Measurements from ENCODE around the gene EREG.
"Not testable (repeated sequence)": the region's sequence is repeated elsewhere in the genome, so short reads cannot be mapped to it uniquely, and the experiment has no call there.

The EREG gene, protein sequence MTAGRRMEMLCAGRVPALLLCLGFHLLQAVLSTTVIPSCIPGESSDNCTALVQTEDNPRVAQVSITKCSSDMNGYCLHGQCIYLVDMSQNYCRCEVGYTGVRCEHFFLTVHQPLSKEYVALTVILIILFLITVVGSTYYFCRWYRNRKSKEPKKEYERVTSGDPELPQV

DNA sequence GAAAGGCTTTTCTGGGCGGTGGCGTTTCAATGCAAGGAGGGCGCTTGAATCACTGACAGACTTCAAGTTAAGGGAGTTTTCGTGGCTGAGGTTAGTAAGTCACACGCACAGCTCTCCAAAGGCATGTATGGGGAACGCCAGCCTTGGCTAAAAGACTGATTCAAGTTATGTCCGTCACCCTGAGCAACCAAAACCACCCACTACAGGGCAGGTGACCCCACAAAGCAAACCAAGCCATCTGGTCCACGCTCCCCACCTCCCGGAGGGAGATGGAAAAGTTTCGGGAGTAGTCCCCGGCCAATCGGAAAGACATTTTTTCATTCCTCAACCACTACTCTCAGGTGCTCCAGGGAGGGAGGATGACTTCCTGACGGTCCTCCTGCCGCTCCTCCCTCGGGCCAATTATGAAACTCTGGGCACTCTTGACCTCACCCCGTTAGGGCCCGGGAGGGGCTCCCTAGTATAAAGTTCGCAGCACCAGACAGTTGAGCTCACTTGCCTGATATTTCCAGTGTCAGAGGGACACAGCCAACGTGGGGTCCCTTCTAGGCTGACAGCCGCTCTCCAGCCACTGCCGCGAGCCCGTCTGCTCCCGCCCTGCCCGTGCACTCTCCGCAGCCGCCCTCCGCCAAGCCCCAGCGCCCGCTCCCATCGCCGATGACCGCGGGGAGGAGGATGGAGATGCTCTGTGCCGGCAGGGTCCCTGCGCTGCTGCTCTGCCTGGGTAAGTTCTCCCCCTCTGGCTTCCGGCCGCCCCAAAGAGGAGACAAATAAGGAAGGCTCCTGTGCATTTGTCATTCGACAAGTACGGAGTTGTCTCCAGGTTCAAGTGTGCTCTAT lies at the start of gene EREG:
Gene EREG, plus strand, starts transcription at position 494 of the 840 bp plus-strand sequence. Its CDS starts 164 bp downstream, at position 658.
- no peak for DNase-seq

DNA sequence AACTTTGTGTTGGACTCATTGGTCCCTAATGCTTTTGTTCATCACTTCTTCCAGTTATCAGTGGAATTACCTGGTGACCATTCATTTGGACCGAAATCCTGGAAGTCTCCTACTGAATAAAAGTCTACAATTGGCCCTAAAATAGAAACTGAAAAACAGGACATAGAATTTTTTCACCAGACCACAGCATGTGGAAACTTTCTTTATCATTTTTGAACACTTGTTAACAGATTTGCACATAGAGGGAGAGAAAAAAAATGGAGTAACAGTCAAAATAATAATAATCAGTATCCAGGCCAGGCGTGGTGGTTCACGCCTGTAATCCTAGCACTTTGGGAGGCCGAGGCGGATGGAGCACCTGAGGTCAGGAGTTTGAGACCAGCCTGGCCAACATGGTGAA lies 49.6 kb upstream of the EREG start:
- no peak for DNase-seq

DNA sequence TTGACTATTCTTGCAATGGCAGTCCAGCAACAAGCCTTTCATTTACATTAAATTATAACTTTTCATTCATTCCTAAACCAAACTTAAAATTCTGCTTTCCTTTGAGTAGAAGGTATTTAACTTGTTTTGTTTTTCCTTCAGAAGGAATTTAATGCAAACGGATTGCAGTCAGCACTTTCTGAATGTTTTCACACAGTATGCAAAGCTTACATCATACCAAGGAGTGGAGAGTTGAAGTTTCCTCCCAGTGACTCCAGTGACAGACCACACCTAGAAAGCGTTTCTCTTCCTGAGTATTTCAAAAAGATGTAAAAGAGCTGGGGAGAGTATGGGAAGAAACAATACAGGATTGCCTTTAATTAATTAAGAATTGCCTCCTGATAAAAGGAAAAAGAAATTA lies 48.5 kb upstream of the EREG start:
- no peak for DNase-seq

DNA sequence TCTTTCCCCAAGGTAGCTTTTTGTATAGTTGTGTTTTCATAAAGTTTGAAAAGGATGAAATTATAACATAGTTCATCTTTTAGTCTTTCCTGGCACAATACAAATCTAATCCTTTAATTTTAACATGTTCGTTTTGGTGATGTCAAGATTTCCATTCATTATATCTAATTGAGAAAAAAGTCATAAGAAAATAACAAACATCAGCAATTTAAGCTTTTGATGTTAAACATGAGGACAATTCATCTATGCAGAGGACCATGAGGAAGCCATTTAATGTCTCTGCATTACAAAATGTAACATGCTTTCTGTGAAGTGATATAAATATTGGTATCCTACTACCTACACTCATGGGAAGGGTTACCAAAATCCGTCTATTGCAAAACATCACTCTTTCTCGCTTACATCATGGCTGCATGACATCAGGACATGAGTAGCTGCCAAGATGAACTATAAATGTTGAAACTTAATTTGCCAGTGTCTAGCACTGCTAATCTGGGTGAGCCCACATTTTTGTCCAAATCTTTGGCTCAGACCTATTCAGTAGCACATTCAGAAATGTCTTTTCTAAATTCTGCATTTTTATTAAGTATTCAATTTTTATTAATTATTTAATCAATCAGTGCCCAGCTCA lies 47.2 kb upstream of the EREG start:
- no peak for DNase-seq

DNA sequence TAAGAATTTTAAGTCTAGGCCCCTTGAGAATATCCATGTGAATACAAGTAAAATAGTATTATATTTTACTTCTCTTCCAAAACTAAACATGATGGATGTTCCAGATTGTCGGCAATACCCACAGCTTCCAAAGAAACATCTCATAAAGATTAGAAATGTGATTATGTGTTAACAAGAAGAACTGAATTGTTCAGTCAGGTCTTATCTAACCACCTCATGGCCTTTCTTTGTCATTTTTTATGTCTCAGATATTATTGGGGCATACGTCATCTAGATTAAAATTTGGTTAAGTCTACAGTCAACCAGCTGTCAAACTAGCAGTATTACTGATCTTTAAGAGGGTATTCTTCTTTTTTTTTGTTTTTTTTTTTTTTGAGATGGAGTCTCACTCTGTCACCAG lies 46.7 kb upstream of the EREG start:
- DNase-seq: no peak

DNA sequence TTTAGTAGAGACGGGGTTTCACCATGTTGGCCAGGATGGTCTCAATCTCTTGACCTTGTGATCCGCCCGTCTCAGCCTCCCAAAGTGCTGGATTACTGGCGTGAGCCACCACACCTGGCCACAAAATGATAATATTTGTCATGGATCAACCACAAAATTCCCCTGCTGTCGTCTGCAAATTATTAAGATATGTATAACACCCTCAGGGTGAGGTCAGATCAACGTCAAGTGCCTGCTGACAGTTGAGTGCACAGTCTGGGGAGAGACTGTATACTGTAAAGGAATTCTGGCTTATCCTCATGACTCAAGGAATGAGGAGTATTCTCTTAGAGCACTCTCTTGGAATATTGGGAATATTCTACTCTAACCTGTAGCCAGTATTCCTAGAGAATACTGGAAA lies 45.5 kb upstream of the EREG start:
- no peak for DNase-seq

DNA sequence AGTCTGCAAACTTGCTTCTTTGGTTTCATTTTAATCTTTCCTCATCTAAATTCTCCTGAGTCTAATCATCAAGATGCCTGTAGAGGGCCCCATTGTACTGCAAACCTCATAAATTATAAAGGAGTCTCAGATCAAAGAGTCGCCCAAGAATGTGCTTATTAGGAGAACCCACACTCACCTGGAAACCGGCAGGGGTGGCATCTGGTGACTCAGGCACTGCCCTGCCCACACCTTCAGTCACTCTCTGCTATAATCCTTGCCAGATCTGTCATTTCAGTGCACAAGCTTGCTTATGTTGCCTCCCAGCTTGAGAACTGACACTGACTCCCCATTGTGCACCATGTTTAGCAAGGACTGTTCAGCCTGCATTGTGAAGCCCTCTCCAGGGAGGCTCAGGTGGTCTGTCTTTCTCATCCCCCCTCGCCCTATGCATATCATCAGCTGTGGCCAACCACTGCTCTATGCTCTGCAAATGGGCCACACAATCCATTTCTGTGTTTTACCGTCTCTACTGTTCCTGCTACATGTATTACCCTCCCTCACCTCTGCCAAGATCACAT lies 44.3 kb upstream of the EREG start:
- DNase-seq: peak; percentile 4 to 61

DNA sequence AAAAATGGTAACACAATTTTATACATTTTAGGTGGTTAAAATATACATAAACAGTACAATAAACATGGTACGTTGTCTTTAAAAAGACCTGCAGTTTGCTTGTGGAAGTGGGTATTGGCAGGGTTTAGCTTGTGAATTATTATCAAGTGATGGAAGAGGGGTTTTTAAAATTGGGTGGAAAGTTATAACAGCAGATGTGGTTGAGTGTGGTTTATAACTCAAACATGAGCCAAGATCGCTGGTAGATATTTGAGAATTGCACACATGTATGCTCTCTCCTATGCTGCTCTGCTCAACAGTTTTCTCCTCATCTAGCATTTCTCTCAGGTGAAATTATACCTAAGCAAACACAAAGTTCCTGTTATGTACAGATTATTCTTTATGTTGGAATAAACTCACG lies 42.6 kb upstream of the EREG start:
- no peak for DNase-seq

DNA sequence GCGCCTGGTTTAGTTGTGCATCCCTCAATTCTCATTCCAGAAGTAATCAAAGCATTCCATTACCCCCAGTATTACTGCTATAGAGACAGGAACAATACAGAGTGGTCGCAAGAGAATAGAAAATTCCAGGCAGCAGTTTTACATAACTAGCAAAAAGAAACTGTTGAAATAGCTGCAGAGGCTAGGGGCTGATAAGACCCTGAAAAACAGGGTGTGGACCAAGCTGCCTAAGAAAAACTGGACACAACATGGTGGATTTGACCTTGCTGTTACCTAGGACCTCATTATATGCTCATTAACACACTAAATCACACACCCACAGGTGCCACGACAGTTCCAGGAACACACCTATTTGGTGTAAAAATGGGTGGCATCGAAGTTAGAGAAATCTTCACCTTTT lies 41.3 kb upstream of the EREG start:
- DNase-seq: no peak

DNA sequence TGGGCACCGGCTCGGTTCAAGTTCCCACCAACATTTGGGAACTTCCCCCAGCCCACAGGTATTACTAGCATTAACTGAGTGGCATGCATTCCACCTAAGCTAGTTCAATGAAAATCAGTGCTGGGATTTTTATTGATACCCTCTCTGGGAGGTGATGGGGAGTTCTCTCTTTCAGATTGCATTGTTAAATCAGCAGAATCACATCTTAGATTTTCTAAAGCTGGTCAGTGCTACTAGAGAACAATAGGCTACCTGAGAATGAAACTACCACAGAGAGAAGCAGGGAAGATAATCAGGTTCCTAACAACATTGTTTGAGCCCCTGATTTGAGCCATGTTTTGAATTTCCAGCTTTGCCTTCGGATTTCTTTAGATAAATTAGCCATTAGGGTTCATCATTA lies 40.7 kb upstream of the EREG start:
- DNase-seq: no peak

DNA sequence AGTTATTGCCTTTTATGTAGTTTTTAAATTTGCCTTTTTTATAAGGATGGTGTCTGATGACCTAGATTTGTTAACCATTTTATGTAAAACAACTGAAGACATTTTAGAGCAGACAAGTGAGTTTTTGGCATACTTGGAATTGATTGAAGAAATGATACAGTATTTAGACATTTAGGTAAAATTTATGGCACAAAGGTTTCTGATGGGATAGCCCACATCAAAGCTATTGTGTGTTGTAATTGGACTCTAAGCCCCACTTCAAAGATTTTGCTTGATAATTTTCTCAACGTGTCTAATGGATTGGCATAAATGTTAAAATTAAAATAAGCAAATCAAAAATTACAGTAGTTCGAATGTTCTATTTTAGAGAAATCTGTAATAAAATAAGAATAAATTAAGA lies 39.1 kb upstream of the EREG start:
- DNase-seq: no peak

DNA sequence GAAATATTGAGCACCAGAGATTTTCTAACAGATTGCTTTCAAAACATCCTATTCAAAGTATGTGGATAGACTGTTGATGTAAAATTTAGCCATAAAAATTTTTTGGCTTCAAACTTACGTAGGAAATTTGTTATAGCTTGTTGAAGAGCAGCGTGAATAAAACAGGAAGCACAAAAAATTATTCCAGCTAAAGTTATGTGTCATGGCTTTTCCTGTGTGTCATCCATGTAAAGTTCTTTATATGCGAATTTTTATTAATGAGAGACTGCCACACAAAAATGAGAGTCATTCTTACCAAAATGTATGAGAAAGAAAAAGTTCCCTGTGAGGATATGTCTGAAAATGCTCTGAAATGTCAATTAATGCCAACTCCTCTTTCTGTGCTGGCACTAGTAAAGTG lies 37.2 kb upstream of the EREG start:
- no peak for DNase-seq

DNA sequence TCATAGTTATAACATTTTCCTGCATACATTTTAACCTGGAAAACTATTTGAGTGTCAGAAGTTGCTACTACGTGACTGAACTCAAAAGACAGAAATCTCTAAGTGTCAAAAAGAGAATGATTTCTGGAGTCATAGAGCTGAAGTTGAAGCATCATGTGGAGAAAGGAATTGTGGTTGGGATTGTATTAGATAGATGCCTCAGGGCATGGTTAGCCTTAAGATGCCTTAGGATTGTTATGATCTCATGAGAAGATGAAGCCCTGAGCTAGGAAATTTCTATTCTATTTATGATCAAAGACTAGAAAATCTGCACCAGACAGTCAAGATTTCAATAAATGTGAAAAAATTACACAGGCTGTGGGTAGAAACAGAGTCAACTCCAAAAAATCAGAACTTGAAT lies 36.4 kb upstream of the EREG start:
- no peak for DNase-seq

DNA sequence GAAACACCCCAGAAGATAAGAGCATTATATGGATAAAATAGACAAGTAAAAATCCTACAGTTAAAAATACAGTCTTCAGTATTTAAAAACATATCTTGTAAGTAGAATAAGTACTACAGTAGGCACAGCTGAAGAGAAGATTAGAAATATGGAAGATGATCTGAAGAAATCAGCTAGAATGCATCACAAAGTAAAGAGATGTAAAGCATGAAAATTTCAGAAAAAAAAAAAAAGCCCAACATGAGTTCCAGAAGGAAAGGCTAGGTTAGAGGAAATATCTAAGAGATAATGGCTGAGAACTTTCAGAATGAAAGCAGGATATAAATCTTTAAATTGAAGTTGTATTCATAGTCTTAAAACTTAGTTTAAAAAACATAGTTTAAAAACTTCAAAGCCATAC lies 35.6 kb upstream of the EREG start:
- no peak for DNase-seq

DNA sequence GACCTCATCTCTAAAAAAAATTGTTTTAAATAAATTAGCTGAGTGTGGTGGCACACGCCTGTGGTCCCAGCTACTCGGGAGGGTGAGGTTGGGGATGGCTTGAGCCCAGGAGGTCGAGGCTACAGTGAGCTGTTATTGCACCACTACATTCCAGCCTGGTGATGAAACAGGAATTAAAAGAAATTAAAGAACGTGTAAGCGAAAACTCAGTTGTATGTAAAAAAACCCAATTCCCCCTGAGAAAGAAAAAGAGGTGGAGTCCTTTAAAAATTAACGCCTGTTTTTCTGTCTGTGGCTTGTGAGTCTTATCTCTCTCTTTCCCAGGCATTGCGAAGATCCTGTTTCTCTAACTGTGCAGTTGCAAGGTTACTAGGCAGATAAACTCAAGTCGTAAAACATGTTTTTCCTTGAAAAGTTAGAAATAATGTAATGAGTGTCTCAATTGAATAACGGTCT lies 34.6 kb upstream of the EREG start:
- no peak for DNase-seq

DNA sequence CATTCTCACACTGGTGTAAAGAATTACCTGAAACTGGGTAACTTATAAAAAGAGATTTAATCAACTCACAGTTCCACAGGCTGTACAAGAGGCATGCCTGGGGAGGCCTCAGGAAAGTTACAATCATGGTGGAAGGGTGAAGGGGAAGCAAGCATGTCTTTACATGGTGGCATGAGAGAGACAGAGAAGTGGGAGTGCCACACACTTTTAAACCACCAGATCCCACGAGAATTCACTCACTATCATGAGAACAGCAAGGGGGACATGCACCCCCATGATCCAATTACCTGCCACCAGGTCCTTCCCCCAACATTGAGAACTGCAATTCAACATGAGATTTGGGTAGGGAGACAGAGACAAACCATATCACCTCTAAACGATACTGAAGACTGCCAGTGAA lies 33.7 kb upstream of the EREG start:
- no peak for DNase-seq

DNA sequence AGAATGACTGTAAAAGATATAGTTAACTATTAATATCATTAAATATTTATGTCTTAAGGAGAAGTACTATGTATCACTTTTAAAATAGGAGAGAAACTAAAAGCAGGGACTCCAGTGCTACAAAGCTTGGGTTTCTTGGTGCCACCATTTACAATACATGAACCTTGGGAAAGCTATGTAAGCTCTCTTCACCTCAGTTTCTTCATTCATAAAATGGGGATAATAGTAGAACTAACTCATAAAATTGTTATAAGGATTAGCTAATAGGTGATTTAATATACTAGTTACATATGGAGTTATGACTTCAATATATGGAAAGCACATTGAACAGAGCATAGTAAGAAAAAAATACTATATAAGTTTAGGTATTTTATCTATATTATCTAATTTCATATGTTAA lies 33.0 kb upstream of the EREG start:
- no peak for DNase-seq

DNA sequence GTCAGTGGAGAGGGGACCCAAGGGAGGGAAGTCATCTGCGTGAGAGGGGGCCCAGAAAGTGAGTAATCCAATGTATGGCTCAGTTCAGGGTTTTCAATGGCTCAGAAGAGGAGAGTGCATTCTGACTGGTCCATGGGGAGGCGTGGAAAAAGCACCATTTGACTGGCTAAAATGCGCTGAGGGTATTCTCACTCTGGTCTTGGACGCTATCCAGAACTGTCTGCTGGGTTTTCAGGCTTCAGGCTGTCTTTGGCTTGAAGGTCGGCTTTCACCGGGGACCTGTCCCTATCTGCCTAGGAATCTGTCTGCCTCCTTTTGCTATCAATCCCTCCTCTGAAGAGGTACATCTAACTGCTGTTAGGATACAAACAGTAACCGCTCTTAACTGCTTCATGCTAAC lies 30.3 kb upstream of the EREG start:
- no peak for DNase-seq

DNA sequence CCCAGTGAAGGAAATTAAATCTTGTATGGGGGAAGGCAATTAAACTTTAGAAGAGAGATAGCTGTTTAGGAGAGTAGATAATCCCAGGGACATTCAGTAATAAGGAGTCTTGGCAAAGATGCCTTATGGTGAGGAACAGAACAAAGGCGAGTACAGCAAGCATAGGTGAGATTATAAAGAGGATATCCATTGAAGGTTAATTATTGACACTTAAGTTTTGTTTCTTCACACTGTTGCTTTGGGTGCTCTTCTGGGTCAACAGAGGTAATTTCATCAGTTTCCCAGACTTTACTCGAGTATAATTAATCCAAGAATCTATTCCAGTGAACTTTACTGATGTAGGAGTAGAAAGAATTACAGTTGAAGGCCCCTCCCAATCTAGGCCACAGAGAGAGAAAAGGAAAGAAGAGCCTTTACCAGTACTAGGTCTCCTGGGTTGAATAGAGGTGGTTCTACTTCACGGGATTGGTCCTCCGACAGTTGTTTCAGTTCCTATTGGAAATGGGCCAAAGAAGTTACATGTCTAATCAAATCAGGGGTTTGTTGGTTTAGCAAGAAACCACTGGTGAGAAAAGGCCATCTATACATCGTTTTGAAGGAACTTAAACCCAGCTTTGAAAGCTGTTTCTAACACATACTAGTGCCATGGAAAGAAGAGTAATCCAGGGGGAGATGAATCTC lies 29.5 kb upstream of the EREG start:
- DNase-seq: no peak

DNA sequence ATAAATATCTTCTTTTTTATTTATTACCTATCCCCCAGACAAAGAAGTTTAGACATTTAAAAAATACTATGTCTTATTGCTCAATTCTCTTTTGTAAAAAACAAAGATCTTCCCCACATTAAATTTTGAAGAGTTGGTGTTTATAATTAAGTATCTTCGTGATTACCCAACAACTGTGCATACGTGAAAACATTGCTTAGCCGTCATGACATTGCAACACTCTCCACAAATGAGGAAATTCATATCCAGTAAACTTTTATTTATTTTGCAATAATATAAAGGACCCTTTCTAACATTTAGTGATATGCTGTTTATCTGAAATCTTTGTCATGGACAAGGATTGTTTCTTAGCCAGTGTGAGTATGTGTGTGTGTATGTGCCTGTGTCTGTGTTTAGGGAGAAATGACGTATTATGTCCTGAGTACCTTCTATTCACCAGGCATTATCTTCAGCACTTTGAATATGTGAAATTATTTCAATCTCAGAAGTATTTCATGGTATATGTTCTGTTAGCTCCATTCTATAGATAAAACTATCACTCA lies 26.1 kb upstream of the EREG start:
- no peak for DNase-seq

DNA sequence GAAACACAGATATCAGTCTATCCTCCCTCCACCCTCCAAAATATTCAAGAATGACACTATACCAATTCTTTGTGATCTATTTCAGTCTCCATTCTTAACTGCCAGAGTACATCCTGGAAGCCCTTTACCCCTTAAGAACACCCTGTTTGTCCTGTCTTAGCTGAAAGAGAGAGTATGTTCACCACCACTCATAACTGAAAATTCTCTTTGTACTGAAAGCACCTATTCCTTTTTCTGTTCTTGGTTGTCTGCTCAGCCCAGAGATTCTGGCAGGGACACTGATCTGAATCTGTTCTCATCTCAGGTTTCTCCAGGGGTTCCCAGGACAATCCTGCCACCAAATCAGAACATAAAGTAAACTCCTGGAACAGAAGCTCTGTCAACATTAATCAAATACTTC lies 25.4 kb upstream of the EREG start:
- no peak for DNase-seq

DNA sequence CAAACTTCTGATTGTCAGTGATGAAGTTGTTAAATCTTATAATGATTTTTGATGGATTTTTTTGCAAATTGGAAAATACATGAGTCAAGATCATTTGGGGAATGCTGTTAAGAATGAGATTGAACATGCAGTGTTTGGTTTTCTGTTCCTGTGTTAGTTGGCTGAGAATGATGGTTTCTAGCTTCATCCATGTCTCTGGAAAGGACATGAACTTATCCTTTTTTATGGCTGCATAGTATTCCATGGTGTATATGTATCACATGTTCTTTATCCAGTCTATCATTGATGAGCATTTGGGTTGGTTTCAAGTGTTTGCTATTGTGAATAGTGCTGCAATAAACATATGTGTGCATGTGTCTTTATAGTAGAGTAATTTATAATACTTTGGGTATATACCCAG lies 24.5 kb upstream of the EREG start:
- not testable (repeated sequence) for DNase-seq

DNA sequence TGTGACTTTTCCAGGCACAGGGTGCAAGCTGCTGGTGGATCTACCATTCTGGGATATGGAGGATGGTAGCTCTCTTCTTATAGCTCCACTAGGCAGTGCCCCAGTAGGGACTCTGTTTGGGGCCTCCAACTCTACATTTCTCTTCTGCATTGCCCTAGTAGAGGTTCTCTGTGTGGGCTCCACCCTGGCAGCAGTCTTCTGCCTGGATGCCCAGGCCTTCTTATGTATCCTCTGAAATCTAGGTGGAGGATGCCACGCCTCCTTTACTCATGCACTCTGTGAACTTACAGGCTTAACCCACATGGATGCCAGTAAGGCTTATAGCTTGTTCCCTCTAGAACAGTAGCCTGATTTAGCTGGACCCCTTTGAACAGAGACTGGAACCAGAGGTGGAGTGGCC lies 20.9 kb upstream of the EREG start:
- DNase-seq: no peak

Measured in stimulated activated CD4-positive, alpha-beta T cell treated with anti-CD3 and anti-CD28 coated beads, Interleukin-4, amount 100 ng/mL, for 4 hours (primary cell).